ENCODE measurements around the gene LRATD1.
"Not testable (repeated sequence)": the region's sequence is repeated elsewhere in the genome, so short reads cannot be mapped to it uniquely, and the experiment has no call there.

DNA sequence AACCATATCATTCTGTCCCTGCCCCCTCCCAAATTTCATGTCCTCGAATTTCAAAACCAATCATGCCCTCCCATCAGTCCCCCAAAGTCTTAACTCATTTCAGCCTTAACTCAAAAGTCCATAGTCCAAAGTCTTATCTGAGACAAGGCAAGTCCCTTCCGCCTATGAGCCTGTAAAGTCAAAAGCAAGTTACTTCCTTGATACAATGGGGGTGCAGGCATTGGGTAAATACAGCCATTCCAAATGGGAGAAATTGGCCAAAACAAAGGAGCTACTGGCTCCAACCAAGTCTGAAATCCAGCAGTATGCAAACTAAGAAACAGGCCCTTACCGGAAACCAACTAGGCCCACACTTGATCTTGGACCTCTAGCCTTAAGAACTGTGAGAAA lies 10.0 kb upstream of the LRATD1 start:
- not testable (repeated sequence) for TF ChIP-seq CTCF (IDR thresholded peaks at IDR 0.05); POLR2AphosphoS5 (IDR thresholded peaks at IDR 0.05; ENCODE audit: insufficient read depth in 1 of 2, low read depth in 1 of 2)
